K562 (cell line): ENCODE measurements around the gene DAZAP1. TPM values are rescaled to one million over a fixed set of nuclear protein-coding genes. Genes with fewer than 3 reads are reported as not detected.

Experiments
- ATAC-seq: fragments of 200-7000 bp; cut with Tn5 transposase; 3 replicates; pipeline ENCODE4 v1.9.1; 2020; ENCODE audit warnings: moderate library complexity
- BruUV-seq: library from RNA; stranded (reverse); fragments of 400-500 nt; replicated peaks from 2 replicates; lab custom pipeline; 2021; lab: Mats Ljungman, UMichigan
- CTCF ChIA-PET: fragments of 300-600 bp; formaldehyde crosslinking; extraction: SDS; loops from one replicate; lab custom pipeline; 2021; ENCODE audit warnings: low intra/inter-chr PET ratio; lab: Yijun Ruan, JAX
- POLR2A ChIA-PET: fragments of 300-600, 350-650 bp; sonication (Branson Sonifier 250); formaldehyde crosslinking; extraction: SDS; loops from one replicate; lab custom pipeline; 2021; ENCODE audit warnings: antibody characterized with exemption, inconsistent platforms; lab: Yijun Ruan, JAX
- DNase-seq, 4 experiments: peaks; one replicate each; pipeline versions ENCODE4 v3.0.0 to v3.0.0-alpha.2; 2011 to 2018; ENCODE audit warnings: low spot score in 3 of 4, mixed read lengths in 3 of 4; ENCODE audit errors: extremely low read depth in 1 of 4
- FAIRE-seq: peaks from 2 replicates; lab custom pipeline; 2011; peaks lifted over from hg19 to GRCh38; lab: Jason Lieb, UNC
- H2AFZ ChIP-seq: 2 replicates; pipeline ENCODE4 v1.6.0; 2011; ENCODE audit warnings: low read depth, low read length, control low read depth, inconsistent platforms
- H3K27ac ChIP-seq: fragments of 200-600 bp; 3 replicates; pipeline ENCODE4 v1.8.0; 2011; ENCODE audit warnings: low read depth, mild to moderate bottlenecking, control low read depth, inconsistent platforms, low read length, moderate library complexity, mixed read lengths; ENCODE audit errors: extremely low read depth
- H3K27me3 ChIP-seq, 2 experiments: fragments of 300-600 bp in 1 of 2; 2 replicates in 1 of 2; 3 replicates in 1 of 2; pipeline versions ENCODE4 v1.6.0 to v1.8.0; 2011; ENCODE audit warnings: inconsistent platforms in 2 of 2, low read length in 2 of 2, mild to moderate bottlenecking in 1 of 2, mixed read lengths in 1 of 2, moderate library complexity in 1 of 2; ENCODE audit not compliant: control insufficient read depth in 2 of 2, insufficient read depth in 2 of 2
- H3K36me3 ChIP-seq: fragments of 300-600 bp; 3 replicates; pipeline ENCODE4 v1.8.0; 2011; ENCODE audit warnings: mild to moderate bottlenecking, low read length, inconsistent platforms; ENCODE audit not compliant: control insufficient read depth, insufficient read depth
- H3K4me1 ChIP-seq, 2 experiments: fragments of 200-600 bp in 1 of 2; replicated peaks in 1 of 2; 2 replicates in 1 of 2; 3 replicates in 1 of 2; pipeline versions ENCODE4 v1.5.1 to v1.8.0; 2011; ENCODE audit warnings: inconsistent platforms in 2 of 2, low read length in 2 of 2, mild to moderate bottlenecking in 1 of 2, mixed read lengths in 1 of 2, moderate library complexity in 1 of 2; ENCODE audit not compliant: control insufficient read depth in 2 of 2, insufficient read depth in 2 of 2
- H3K4me2 ChIP-seq: 2 replicates; pipeline ENCODE4 v1.6.1; 2011; ENCODE audit warnings: low read length, control low read depth, inconsistent platforms, mixed read lengths; ENCODE audit not compliant: insufficient read depth
- H3K4me3 ChIP-seq: fragments of 200-600 bp; sonication (generic), shearing (Covaris generic); 2 replicates; pipeline ENCODE4 v1.5.1; 2016; ENCODE audit warnings: control low read depth, inconsistent platforms
- H3K79me2 ChIP-seq: fragments of 200-600 bp; 3 replicates; pipeline ENCODE4 v1.8.0; 2011; ENCODE audit warnings: low read length, inconsistent platforms; ENCODE audit not compliant: control insufficient read depth, insufficient read depth
- H3K9ac ChIP-seq, 2 experiments: 2 replicates each; pipeline versions ENCODE4 v1.6.0 to v1.6.1; 2011; ENCODE audit warnings: low read depth in 2 of 2, low read length in 2 of 2, control low read depth in 1 of 2, inconsistent platforms in 1 of 2, mild to moderate bottlenecking in 1 of 2, mixed read lengths in 1 of 2; ENCODE audit not compliant: insufficient read depth in 1 of 2
- H3K9me1 ChIP-seq: one replicate; pipeline ENCODE4 v1.6.0; 2011; ENCODE audit warnings: inconsistent platforms, mild to moderate bottlenecking, low read length, moderate library complexity; ENCODE audit not compliant: control insufficient read depth, insufficient read depth
- H3K9me3 ChIP-seq: replicated peaks from 2 replicates; pipeline ENCODE4 v1.5.1; 2011; ENCODE audit warnings: low read depth, low read length, inconsistent platforms; ENCODE audit not compliant: control insufficient read depth, insufficient read depth
- H4K20me1 ChIP-seq: replicated peaks from 2 replicates; pipeline ENCODE4 v1.6.1; 2011; ENCODE audit warnings: low read length, inconsistent platforms, mixed read lengths; ENCODE audit not compliant: control insufficient read depth, insufficient read depth
- NFE2 ChIP-seq: IDR thresholded peaks from 2 replicates; pipeline ENCODE4 v1.6.1; 2014; ENCODE audit warnings: antibody characterized with exemption, low read depth
- PREB ChIP-seq: sonication (generic); formaldehyde crosslinking; IDR thresholded peaks from 2 replicates; pipeline ENCODE4 v1.8.1; 2023; ENCODE audit warnings: mild to moderate bottlenecking, missing genetic modification reagents
- USF2 ChIP-seq: sonication (generic); formaldehyde crosslinking; IDR thresholded peaks from 2 replicates; pipeline ENCODE4 v1.5.0; 2020; ENCODE audit warnings: missing genetic modification reagents
- ZBTB34 ChIP-seq: fragments of 250-450 bp; sonication (Bioruptor Pico); IDR thresholded peaks from 2 replicates; pipeline ENCODE4 v1.8.0; 2021; ENCODE audit warnings: mild to moderate bottlenecking, moderate library complexity
- ZZZ3 ChIP-seq: fragments of 450-650 bp; IDR thresholded peaks from 2 replicates; pipeline ENCODE4 v1.6.1; 2016; ENCODE audit warnings: antibody characterized with exemption, mild to moderate bottlenecking, moderate library complexity
- WGBS: fragments of 100-300 bp; shearing (Covaris generic); methylation state at CpG from one replicate; pipeline ENCODE4 v1.1.6; 2016; ENCODE audit warnings: low coverage, mixed read lengths; ENCODE audit not compliant: insufficient coverage; ENCODE audit errors: missing lambda C conversion rate; 5-methylcytosine and 5-hydroxymethylcytosine counted together
- in situ Hi-C: fragments of 300-500 bp; cut with MboI; formaldehyde crosslinking; loops from 4 replicates; pipeline ENCODE4 v1.15.0; 2018; ENCODE audit warnings: inconsistent platforms, mixed read lengths
- intact Hi-C: fragments of 100-400 bp; cut with micrococcal nuclease; formaldehyde crosslinking; loops from 2 replicates; pipeline ENCODE4 v1.14.2; 2022
- polyA plus RNA-seq, 8 experiments: library from polyadenylated mRNA; depleted of rRNA in 4 of 8; stranded (reverse) in 5 of 8; unstranded in 3 of 8; fragments of >200 nt; fragmentation: Nextera tagmentation in 2 of 8; fragmentation: Illumina TruSeq in 1 of 8; extraction: Ambion mirVana in 2 of 8; extraction: Trizol in 1 of 8; gene quantifications; 2 replicates each; pipeline versions ENCODE4 v1.2.1 to v1.2.3, GENCODE V29; 2011 to 2014; ENCODE audit warnings: inconsistent platforms in 1 of 8, missing spikeins in 1 of 8
- total RNA-seq, 7 experiments: library from RNA; depleted of rRNA in 6 of 7; stranded (reverse); fragments of >200 nt in 6 of 7; fragmentation: Illumina TruSeq in 2 of 7; extraction: Trizol in 2 of 7; gene quantifications; 2 replicates each; pipeline versions ENCODE4 v1.2.1 to v1.2.3, GENCODE V29; 2011 to 2021; ENCODE audit warnings: low replicate concordance in 1 of 7

Gene DAZAP1
- total and polyA plus RNA-seq, 9 of the 15 experiments (the other 6 are each of a cell fraction or from before 2014, with no cell fraction given): 10.8 to 289 (median 142) TPM

- no peaks in the 10 kb centered on the region for H3K9me1 ChIP-seq
- H2AFZ ChIP-seq: no peak overlapping the region
- ATAC-seq (no peak), DNase-seq (no peak), FAIRE-seq (no peak)
- no TSS peak for BruUV-seq
- CTCF ChIA-PET: no interaction called here
- WGBS: 98% methylated on average over 15 of the region's 15 CpGs
- H3K9ac ChIP-seq: no peak overlapping the region
- H3K4me2 ChIP-seq: no peak overlapping the region
- peaks cover 9% of the 10 kb centered on the region; the same call in 2 of the 3 replicates for H3K79me2 ChIP-seq
- POLR2A ChIA-PET: no interaction called here
- no peaks in the 10 kb centered on the region for H3K9me3 ChIP-seq
- H3K27ac ChIP-seq: no peak overlapping the region
- H3K27me3 ChIP-seq: no peaks in the 10 kb centered on the region
- TF ChIP-seq NFE2 (no peak), USF2 (no peak), ZZZ3 (no peak), ZBTB34 (no peak), PREB (CRISPR knock-in tag) (no peak)
- TF ChIP-seq, all 486 proteins: peak for 0
- intact Hi-C loops: no loop called here
- Histone ChIP-seq H3K4me3 (no peak overlapping the region), H3K36me3 (peaks cover 72% of the 10 kb centered on the region; the same call in 2 of the 3 replicates), H4K20me1 (peaks cover 13% of the 10 kb centered on the region), H3K4me1 (peaks cover 0 to 71% of the 10 kb centered on the region in 2 experiments; a peak in 3 of 5 replicates)
- in situ Hi-C loops: no loop called here
Measured at GRCh38 chr19:1392407-1392806, 15.0 kb upstream of the DAZAP1 start.
